HUES64 (cell line): ENCODE measurements around the gene CNTN4. TPM values are rescaled to one million over a fixed set of nuclear protein-coding genes. Genes with fewer than 3 reads are reported as not detected.
A peak's percentile ranks its signal among the peaks of the same experiment; 100 is the strongest.
"Not testable (repeated sequence)": the region's sequence is repeated elsewhere in the genome, so short reads cannot be mapped to it uniquely, and the experiment has no call there.

ENCODE experiments used
- H3K27ac ChIP-seq: 2 replicates; pipeline ENCODE4 v1.7.0; 2013; ENCODE audit warnings: low read depth, low read length, inconsistent platforms
- H3K27me3 ChIP-seq: 2 replicates; pipeline ENCODE4 v1.6.1; 2013; ENCODE audit warnings: mild to moderate bottlenecking, low read length; ENCODE audit not compliant: insufficient read depth
- H3K36me3 ChIP-seq: 2 replicates; pipeline ENCODE4 v1.6.1; 2013; ENCODE audit warnings: mild to moderate bottlenecking, low read length; ENCODE audit not compliant: insufficient read depth
- H3K4me1 ChIP-seq: 2 replicates; pipeline ENCODE4 v1.6.1; 2013; ENCODE audit warnings: mild to moderate bottlenecking, low read length, moderate library complexity; ENCODE audit not compliant: insufficient read depth
- H3K4me3 ChIP-seq: 2 replicates; pipeline ENCODE4 v1.5.1; 2013; ENCODE audit warnings: mild to moderate bottlenecking, low read length, moderate library complexity
- H3K9ac ChIP-seq: 2 replicates; pipeline ENCODE4 v1.6.1; 2013; ENCODE audit warnings: mild to moderate bottlenecking, low read depth, low read length
- H3K9me3 ChIP-seq: 2 replicates; pipeline ENCODE4 v1.6.1; 2013; ENCODE audit warnings: low read depth, low read length; ENCODE audit not compliant: insufficient read depth
- WGBS: fragments of 150-250, 120-280 bp; methylation state at CpG from one replicate; pipeline ENCODE4 v1.1.7; 2013; ENCODE audit warnings: missing lambda C conversion rate; 5-methylcytosine and 5-hydroxymethylcytosine counted together
- polyA plus RNA-seq, 2 experiments: library from polyadenylated mRNA; stranded (reverse); fragments of 50-300 nt; gene quantifications; one replicate each; pipeline ENCODE4 v1.2.3, GENCODE V29; 2013

The CNTN4 gene
- polyA plus RNA-seq (2013, experiment 1 of 2): 0.45 TPM
- 0.76 TPM for polyA plus RNA-seq (2013, experiment 2 of 2)

DNA sequence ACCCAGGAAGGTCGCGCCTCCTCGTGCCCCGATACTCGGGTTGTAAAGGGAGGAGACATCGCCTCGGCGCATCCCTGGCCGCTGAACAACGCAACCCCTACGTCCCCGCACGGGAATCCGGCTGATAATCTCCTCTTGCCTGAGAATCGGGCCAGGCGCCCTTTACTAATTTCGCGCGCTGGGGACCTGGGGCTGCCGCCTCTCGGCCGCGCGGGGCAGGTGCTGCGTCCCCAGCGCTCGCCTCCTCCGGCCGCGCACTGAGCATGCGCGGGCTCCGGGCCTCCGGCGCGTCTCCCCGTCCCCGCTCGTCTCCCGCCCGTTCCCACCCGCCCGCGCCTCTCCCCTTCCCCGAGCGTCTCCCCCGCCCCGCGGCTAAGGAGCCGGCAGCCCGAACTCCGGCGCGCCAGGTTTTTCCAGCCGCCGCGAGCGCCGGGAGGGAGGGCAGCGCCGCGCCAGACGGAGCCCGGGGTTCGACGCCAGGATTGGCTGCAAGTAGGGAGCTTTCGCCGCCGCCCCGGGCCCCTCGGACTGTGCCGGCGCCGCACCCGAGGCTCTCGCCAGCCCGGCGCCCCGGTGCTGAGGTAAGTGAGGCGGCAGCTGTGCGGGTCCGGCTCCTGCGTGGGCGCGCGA is at the start of gene CNTN4:
Gene CNTN4, plus strand, starts transcription at position 469 of the 630 bp plus-strand sequence.
- no peak within 1 kb of the TSS for H3K27ac ChIP-seq
- 59% methylated on average over 86 of the region's 86 CpGs for WGBS
- peak within 1 kb of the TSS; percentile 52; the same call in 1 of the 2 replicates for H3K9ac ChIP-seq
- peaks cover 10% of the 10 kb centered on the region; the same call in 1 of the 2 replicates for H3K9me3 ChIP-seq
- peaks cover 23% of the 10 kb centered on the region for H3K4me1 ChIP-seq
- H3K36me3 ChIP-seq: no peaks in the 10 kb centered on the region
- H3K27me3 ChIP-seq: peaks cover 77% of the 10 kb centered on the region
- H3K4me3 ChIP-seq: peak within 1 kb of the TSS; percentile 68

DNA sequence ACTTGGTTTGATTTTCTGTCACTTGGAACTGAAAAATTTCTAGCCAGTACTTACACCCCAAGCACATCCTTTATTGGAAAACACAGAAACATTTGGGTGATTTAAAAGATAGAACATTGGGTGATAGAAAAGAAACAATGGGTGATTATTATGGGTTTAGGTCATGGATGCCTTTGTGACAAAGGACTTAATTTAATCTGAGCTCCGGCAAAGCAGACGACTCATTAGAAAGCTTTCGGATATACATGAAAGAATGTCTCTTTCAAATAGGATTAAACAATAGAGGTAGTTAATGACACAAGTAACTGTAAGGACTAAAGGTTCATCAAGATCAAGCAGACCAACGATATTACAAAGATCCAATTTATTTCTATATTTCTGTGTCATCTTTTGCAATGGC is 37.3 kb upstream of the CNTN4 start:
- 84% methylated on average over 4 of the region's 4 CpGs for WGBS
- Histone ChIP-seq H3K4me1 (no peaks in the 10 kb centered on the region), H3K9ac (no peak overlapping the region)

DNA sequence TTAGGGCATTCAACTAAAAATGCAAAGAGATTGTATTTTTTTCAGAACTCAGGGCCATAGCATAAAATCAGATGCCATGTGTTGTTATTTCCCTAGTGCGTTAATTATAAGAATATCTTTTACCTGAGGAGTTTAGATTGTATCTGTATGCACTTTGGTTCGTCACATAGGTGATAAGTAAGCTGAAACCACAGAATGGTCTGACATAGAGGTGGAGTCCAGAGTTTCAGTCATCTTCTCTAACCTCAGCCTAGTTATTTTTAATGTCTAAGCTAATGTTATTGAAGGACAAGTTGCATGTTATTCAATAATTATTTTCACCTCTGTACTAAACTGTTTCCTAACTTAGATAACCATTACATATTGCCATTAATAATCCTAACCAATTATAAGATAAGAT is 27.1 kb upstream of the CNTN4 start:
- Histone ChIP-seq H3K4me3 (no peak overlapping the region), H3K27me3 (no peaks in the 10 kb centered on the region), H3K27ac (no peak overlapping the region), H3K36me3 (no peaks in the 10 kb centered on the region), H3K4me1 (no peaks in the 10 kb centered on the region), H3K9ac (no peak overlapping the region), H3K9me3 (peaks cover 6% of the 10 kb centered on the region; the same call in 1 of the 2 replicates)
- 68% methylated on average over 2 of the region's 2 CpGs for WGBS

More for the DNA sequence above, 37.3 kb upstream of the CNTN4 start:
- H3K4me3 ChIP-seq: no peak overlapping the region
- H3K27me3 ChIP-seq: no peaks in the 10 kb centered on the region
- H3K36me3 ChIP-seq: no peaks in the 10 kb centered on the region
- no peak overlapping the region for H3K27ac ChIP-seq
- peaks cover 19% of the 10 kb centered on the region for H3K9me3 ChIP-seq

DNA sequence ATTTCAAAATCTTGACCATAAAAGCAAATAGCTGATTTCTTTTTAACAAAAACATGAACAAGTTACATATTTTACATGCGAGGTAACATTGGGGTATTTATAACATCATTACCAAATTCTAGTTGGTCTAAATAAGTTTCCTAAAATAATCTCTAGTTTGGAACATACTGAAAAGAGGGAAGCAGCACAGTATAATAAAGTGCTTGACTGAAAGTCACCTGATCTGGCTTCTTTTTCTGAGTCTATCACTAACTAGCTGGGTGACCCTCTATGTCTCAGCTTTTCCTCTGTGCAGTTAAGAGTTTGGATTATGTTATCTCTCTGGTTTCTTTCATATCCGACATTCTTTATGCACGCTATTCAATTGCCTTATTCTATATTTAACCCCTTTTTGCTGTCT is 19.8 kb upstream of the CNTN4 start:
- Histone ChIP-seq H3K27ac (no peak overlapping the region), H3K4me1 (no peaks in the 10 kb centered on the region), H3K27me3 (no peaks in the 10 kb centered on the region), H3K4me3 (no peak overlapping the region), H3K9me3 (peaks cover 5% of the 10 kb centered on the region), H3K36me3 (no peaks in the 10 kb centered on the region), H3K9ac (no peak overlapping the region)
- no CpG with 5 or more reads among the region's 3 CpGs for WGBS

DNA sequence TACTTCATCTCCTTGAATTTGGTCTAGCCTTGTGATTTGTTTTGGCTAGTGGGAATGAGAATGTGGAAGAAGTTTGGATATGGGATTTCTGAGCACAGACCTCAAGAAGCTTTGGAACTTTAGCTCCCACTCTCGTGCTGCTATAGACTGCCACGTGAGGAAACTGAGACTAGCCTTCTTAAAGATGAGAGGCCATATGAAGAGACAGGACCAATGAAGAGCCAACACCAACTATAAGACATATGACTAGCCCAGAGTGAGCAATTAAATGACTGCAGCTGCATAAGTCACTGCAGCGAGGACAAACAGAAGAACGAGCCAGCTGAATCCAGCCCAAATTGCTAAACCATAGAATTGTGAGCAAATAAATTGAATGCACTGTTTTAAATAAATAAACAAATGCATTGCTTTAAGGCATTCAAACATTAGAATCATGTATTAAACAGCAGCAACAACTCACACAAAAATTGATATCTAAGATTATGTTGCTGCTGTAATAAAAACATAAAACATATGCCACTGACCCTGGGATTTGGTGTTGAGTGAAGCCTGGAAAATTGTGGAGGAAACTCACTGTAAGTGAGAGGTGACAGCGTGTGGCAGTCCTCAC is 15.7 kb upstream of the CNTN4 start:
- H3K9me3 ChIP-seq: peaks cover 18% of the 10 kb centered on the region
- H3K27me3 ChIP-seq: no peaks in the 10 kb centered on the region
- no peak overlapping the region for H3K27ac ChIP-seq
- no peaks in the 10 kb centered on the region for H3K36me3 ChIP-seq
- no peak overlapping the region for H3K4me3 ChIP-seq
- 82% methylated on average over 5 of the region's 5 CpGs for WGBS
- no peaks in the 10 kb centered on the region for H3K4me1 ChIP-seq
- no peak overlapping the region for H3K9ac ChIP-seq

DNA sequence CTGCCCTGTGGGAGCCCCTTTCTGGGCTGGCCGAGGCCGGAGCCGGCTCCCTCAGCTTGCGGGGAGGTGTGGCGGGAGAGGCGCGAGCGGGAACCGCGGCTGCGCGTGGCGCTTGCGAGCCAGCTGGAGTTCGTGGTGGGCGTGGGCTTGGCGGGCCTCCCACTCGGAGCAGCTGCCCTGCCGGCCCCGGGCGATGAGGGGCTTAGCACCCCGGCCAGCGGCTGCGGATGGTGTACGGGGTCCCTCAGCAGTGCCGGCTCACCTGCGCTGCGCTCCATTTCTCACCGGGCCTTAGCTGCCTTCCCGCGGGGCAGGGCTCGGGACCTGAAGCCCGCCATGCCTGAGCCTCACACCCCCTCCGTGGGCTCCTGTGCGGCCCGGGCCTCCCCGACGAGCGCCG is 15.1 kb upstream of the CNTN4 start:
- not testable (repeated sequence) for H3K27me3 ChIP-seq, H3K4me3 ChIP-seq, H3K36me3 ChIP-seq, H3K27ac ChIP-seq, H3K4me1 ChIP-seq, H3K9ac ChIP-seq
- H3K9me3 ChIP-seq: peaks cover 18% of the 10 kb centered on the region
- 96% methylated on average over 40 of the region's 40 CpGs for WGBS

DNA sequence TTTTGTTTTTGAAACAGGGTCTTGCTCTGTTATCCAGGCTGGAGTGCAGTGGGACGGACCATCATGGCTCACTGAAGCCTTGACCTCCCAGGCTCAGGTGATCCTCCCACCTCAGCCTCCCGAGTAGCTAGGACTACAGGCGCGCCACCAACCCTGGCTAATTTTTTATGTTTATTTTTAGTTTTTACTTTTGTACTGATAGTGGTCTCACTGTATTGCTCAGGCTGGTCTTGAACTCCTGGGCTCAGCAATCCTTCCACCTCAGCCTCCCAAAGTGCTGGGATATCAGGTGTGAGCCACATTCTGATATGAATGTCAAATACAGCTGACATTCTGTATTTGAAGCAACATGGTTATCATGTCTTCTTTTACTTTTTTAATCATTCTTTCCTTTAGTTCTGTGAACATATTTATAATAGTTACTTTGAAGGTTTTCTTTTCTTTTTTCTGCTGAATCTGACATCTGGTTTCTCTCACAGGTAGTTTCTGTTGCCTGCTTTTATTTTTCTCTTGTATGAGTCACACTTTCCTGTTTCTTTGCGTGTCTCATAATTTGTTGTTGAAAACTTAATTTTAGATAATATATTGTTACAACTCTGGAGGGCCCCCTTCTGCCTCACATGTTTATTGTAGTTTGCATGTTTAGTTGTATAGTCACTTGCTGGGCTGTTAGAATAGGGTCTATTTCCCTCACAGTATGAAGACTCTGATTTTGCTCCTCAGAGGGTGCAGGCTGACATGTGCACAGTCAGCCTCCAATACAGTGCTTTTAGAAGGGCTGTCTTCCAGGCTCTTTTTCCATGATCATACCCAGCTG is 8.4 kb upstream of the CNTN4 start:
- peaks cover 26% of the 10 kb centered on the region; the same call in 1 of the 2 replicates for H3K9me3 ChIP-seq
- H3K4me3 ChIP-seq: no peak overlapping the region
- peaks cover 10% of the 10 kb centered on the region for H3K4me1 ChIP-seq
- no peaks in the 10 kb centered on the region for H3K36me3 ChIP-seq
- H3K27ac ChIP-seq: no peak overlapping the region
- 89% methylated on average over 4 of the region's 5 CpGs for WGBS
- peaks cover 6% of the 10 kb centered on the region for H3K27me3 ChIP-seq
- no peak overlapping the region for H3K9ac ChIP-seq

DNA sequence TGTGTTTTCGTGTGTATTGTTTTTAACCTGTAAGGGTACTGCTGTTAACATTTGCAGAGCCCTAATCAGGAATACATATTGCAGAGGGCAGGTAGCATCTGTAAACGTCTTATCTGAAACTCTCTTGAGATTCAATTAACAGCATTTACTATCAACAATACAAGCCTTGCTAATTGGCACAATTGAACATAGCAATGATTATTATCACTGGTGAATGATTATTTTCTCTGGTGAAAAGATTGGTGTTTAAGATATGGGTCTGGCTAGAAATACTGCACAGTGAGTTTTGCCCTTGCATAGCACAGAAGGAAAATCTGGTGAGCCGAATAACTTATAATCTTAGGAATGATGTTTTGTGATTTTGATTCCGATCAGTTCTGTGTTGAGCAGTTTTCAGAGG is 5.9 kb upstream of the CNTN4 start:
- Histone ChIP-seq H3K4me3 (no peak overlapping the region), H3K36me3 (no peaks in the 10 kb centered on the region)

DNA sequence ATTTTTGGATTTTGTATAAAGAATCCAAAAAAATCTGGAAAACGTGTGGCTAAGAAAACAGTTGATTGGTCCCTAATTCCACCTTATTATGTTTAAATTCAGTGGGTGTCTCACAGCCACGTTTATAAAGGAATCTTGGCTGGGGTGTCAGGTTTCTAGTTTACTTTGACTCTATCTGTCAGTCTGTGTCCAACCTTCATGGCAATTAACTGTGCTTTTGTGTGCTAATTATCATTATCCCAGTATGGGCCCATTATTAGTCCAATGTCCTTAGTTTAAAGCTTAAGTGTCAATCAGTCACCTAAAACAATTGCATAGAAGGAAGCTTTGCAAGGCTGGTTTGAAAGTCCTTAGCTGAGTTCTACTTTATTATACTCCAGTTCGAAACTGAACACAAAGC is 3.7 kb upstream of the CNTN4 start:
- Histone ChIP-seq H3K9ac (no peak overlapping the region), H3K4me3 (no peak overlapping the region), H3K4me1 (peaks cover 23% of the 10 kb centered on the region), H3K27me3 (peaks cover 50% of the 10 kb centered on the region), H3K36me3 (no peaks in the 10 kb centered on the region), H3K9me3 (peaks cover 18% of the 10 kb centered on the region), H3K27ac (no peak overlapping the region)
- WGBS: 8% methylated on average over 2 of the region's 3 CpGs

More for the DNA sequence above, 5.9 kb upstream of the CNTN4 start:
- Histone ChIP-seq H3K4me1 (peaks cover 22% of the 10 kb centered on the region), H3K9ac (no peak overlapping the region), H3K27me3 (peaks cover 30% of the 10 kb centered on the region), H3K9me3 (peaks cover 18% of the 10 kb centered on the region; the same call in 1 of the 2 replicates), H3K27ac (no peak overlapping the region)
- 64% methylated on average over 4 of the region's 4 CpGs for WGBS

DNA sequence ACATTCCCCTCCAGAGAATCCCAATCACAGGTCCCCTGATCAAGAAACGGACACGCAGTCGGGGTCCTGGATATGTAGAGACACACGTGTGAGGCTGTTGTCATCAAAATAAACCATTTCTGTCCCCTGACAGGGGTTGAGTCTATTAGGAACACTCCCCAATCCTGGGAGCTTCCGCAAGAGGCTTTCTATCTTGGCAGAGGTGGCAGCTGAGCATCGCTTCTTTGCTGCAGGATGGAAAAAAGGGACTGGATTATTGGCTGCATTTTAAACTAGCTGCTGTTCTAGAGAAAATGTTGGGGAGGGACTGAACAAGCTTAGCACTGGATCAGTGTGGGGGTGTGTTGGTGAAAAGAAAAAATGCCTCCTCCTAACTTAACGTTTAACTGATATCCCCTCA is 2.5 kb upstream of the CNTN4 start:
- Histone ChIP-seq H3K27me3 (peaks cover 62% of the 10 kb centered on the region), H3K9me3 (peaks cover 18% of the 10 kb centered on the region), H3K27ac (no peak overlapping the region), H3K4me3 (peak overlapping the region; percentile 30), H3K36me3 (no peaks in the 10 kb centered on the region), H3K4me1 (peaks cover 23% of the 10 kb centered on the region), H3K9ac (no peak overlapping the region)
- WGBS: 53% methylated on average over 6 of the region's 7 CpGs

DNA sequence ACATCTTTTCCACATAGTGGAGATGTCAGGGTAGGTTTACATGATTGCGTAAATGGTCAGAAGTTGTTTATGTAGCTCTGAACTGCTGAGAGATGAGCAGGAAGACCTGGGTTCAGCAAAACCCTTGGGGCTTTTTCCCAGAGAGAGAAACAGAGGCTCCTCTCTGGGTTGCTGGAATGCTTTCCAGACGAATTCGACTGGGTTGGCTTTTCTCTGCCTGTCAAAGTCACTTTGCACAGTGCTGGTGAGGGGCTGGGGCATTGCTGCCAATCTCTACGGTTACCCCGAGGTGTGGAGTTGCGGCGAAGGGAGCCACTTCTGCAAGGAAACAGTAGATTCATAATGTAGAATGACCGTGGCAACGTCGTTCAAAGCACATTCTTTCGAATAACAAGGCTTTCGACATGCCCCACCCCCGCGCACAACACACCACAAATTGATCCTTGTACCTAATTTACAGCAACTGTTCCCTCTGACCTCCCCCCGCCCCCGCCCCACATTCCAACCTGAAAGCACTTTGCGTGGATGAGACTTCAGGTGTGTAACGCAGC is 950 bp upstream of the CNTN4 start:
- peaks cover 16% of the 10 kb centered on the region for H3K9me3 ChIP-seq
- WGBS: 53% methylated on average over 18 of the region's 18 CpGs
- H3K36me3 ChIP-seq: no peaks in the 10 kb centered on the region
- peaks cover 77% of the 10 kb centered on the region for H3K27me3 ChIP-seq
- H3K4me1 ChIP-seq: peaks cover 23% of the 10 kb centered on the region
- no peak overlapping the region for H3K27ac ChIP-seq
- H3K9ac ChIP-seq: no peak overlapping the region; the same call in 1 of the 2 replicates
- peak overlapping the region; percentile 68 for H3K4me3 ChIP-seq
